NCI-H2107 (cell line): ENCODE measurements around the gene TJP1.
"Not testable (repeated sequence)": the region's sequence is repeated elsewhere in the genome, so short reads cannot be mapped to it uniquely, and the experiment has no call there.

Experiments
- DNase-seq: peaks from one replicate; lab custom pipeline; 2025; lab: John Stamatoyannopoulos, UW

Gene TJP1

GRCh38 chr15:29753506-29753905 is 68.8 kb downstream of the TJP1 start:
- no peak for DNase-seq

- DNase-seq, result no peak
Observed at GRCh38 chr15:29750754-29751153, 71.5 kb downstream of the TJP1 start.

- no peak for DNase-seq
Observed at GRCh38 chr15:29749365-29750086, 72.7 kb downstream of the TJP1 start.

DNA sequence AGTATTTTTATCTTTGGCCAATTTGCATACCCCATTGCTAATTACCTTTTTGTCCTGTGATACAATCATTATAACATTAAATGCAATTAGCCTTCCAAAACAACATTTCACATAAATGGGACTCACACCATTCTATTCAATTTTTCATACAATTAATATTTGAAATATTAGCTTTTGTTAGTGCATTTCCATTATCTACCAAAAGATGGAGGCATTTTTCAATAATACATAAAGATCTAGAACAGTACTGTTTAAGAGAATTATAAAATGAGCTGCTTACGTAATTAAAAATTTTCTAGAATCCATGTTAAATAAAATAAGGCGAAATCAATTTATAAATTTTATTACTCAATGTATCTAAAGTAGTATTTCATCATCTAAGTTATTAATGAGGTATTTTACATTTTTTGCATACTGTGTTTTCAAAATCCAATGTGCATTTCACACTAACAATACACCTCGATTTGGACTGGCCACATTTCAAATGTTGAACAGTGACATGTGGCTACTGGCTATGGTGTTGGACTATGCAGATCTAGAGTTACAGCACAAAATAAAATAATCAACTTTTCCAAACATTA is 74.3 kb downstream of the TJP1 start:
- no peak for DNase-seq

DNA sequence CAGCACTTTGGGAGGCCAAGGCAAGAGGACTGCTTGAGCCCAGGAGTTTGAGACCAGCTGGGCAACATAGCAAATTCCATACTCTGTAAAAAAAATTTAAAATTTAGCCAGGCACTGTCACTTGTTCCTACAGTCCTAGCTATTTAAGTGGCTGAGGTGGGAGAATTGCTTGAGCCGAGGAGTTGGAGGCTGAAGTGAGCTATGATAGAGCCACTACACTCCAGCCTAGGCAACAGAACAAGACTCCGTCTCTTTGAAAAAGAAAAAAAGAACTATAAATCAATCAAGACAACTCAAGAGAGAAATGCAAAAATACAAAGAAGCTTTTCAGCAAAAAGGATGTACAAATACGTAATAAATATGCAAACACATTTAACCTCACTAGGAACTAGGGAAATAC is 78.8 kb downstream of the TJP1 start:
- no peak for DNase-seq

DNA sequence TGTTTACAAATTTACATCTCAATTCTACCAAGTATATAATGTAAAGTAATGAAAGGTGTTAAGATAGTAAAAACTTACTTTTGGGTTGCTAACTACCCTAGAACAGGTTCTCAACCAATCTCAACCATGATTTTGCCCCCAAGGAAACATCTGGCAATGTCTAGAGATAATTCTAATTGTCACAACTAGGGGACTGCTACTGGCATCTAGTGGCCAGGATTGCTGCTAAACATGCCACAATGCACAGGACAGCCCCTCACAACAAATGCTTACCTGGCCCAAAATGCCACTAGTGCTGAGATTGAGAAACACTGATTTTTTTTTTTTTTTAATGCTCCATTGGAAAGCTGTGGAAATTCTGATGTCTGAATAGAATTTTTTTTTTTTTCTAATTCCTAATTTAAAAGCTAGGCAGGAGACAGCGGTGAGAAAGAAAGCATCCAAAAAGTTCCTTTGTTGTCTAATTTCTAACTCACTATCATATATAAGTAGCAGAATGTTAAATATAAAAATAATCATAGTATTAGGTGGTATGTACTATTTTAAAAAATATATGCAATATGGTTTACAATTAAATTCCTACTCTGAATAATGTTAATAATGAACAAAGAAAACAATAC is 81.5 kb downstream of the TJP1 start:
- no peak for DNase-seq

DNA sequence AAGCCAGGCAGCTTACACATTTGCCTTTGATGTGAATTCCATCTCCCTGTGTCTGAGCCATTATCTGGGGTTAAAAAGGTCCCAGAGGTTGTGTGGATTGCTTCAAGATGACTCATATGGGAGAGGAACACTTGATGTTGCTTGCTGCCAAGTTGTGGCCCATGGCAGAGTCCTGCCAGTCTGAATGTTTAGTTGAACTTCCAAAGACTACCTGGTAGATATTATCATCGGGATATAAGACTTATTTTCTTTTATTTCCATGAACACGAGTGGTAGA is 85.6 kb downstream of the TJP1 start:
- no peak for DNase-seq

- DNase-seq, result no peak
Observed at GRCh38 chr15:29736012-29736743, 86.1 kb downstream of the TJP1 start.

DNA sequence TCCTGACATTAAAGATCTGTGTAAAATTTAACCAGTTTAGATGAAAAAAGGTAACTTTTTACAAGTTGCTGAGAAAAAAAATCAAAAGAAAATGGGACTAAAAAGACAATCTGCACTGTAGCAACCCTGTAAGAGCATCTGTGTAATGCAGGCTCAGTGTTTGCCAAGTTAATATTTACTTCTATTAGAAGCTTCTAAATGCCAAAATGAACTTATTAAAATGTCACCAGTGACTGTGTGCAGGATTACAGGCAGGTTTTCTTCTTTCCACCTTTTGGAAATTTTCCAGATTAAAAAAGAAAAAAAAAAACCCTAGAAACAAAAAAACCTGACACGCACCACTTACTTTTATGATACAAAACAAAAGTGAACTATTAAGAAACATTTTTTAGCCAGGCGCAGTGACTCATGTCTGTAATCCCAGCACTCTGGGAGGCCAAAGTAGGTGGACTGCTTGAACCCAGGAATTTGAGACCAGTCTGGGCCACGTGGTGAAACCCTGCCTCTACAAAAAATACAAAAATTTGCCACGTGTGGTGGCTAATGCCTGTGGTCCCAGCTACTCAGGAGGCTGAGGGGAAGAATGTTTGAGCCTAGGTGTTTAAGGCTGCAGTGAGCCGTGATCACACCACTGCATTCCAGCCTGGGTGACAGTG is 87.2 kb downstream of the TJP1 start:
- no peak for DNase-seq

DNA sequence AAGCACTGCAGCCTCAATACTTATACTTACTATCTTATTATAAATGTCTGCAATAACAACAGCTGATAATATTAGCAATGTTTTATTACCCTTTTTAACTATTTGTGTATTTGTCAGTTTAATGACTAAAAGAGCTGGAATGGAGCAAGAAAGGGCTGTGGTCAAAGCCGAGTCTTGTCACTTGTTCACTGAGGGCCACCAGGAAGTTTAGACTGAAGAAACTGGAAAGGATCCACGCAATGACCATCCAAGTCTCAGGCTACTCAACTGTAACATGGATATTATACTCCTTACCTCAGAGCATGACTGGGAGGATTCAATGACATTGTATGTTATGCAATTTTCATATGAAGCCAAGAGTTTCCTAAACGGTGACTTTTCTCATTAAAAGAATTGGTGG is 90.4 kb downstream of the TJP1 start:
- DNase-seq, result no peak

- not testable (repeated sequence) for DNase-seq
Observed at GRCh38 chr15:29730471-29730870, 91.8 kb downstream of the TJP1 start.

DNA sequence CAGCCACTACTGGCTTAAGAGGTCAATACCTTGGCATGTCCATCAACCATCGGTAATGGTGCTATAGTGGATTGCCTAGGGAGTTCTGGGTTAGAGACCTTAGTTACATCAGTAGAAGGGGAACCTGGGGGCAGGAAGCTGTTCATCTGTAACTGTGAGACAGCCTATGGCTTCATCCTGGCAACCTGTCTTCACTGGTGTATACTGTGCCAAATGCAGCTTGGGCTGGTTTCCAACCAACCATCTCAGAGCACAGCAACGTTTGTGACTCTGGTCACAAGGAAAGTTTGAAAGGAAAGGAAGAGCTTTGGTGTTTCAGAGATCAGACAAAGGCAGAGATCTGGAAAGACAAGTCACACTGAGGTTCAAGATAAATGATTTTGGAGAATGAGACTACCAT is 93.8 kb downstream of the TJP1 start:
- DNase-seq, result no peak

DNA sequence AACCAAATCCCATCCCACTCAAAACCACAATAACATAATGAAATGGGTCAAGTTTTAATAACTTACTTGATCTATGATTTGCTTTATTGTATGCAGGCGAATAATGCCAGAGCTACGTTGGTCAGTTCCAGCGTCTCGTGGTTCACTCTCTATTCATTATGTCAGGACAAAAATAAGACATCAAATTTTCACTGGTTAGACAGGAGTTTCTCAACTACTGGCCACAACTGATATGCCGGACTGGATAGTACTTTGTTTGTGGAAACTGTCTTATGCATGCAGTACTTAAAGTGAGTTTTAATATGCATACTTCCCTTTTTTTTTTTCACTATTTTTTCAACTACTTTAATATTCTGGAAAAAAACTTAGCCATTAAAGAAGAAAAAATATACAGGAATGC is 94.4 kb downstream of the TJP1 start:
- DNase-seq, result no peak

DNA sequence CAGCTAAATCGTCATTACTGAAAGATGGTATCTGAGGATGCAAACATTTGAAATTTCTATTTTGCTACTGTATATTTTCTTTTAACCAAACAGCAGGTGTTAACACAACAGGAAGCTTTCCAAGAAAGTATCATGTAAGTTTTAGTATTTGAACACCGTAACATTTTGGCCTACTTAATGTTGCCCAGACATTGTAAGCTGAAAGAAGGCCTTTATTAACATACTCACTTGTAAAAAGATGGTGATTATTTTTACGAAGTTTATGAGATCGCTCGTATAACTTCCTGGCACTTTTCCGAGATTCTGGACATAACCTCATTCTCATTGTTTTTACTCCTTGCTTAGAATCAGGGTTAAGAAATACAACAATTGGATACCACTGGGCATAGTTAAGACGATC is 95.7 kb downstream of the TJP1 start:
- DNase-seq, result no peak

GRCh38 chr15:29724026-29724425 is 98.2 kb downstream of the TJP1 start:
- DNase-seq, result no peak

DNA sequence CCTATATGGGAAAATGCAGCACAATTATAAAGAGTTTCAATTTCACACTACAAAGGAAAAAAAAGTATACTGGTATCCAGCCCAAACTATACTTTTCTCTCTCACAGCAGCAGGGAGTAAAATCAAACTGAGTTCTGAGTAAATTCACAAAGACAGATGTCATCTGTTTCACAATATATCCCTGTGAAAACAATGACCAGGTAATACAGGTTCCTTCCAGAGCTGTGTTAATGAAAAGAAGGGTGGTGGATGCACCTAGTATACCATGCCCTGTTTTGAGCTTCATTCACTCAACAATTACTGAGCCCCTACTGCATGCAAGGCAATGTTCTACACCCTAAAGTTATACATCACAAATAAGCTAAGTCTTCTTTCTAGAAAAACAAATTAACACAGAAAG is 108.5 kb downstream of the TJP1 start:
- no peak for DNase-seq

DNA sequence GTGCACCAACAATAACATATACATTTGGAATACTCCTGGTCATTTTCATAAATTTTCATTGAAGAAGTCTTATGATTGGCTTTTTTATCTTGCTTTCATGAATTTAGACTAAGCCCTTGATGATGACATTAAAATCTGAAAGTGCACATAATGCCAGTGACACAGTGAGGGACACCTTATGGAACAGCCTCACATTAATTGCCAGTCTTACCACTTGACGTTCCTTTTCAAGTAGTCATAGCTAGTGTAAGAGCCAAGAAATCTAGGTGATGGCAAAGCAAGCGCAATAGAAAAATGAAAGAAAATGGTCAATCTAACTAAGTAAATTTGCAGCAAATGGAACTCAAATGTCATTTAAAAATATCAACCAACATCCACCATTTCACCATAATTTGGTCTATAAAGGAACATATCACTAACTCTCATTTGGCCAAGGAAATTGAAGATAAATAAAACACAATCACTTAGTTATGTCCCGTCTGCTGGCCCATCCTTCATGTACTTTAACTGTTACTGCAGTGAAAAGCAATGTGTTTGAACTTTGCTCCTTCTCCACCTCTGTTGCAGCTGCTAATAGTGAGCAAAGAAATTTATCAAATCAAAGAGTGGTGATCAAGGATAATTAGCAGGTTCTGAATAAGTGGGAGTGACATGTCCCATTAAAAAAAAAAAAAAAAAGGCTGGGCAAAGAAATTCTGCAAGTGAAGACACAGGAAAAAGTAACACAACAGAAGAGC is 110.0 kb downstream of the TJP1 start:
- DNase-seq, result no peak

DNA sequence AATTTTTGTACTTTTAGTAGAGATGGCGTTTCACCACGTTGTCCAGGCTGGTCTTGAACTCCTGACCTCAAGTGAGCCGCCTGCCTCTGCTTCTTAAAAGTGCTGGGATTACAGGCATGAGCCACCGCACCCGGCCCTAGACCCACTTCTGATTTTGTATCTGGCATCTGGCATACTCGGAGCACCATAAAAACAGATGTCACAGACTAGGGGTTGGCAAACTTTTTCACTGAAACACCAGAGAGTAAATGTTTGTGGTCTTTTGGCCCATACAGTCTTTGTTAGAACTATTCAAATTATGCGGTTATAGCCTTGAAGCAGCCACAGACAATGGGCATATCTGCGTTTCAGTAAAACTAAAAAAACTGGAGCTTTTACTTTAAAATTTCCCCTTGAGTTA is 110.7 kb downstream of the TJP1 start:
- DNase-seq, result no peak

- DNase-seq, result no peak
Observed at GRCh38 chr15:29708519-29708918, 113.7 kb downstream of the TJP1 start.

DNA sequence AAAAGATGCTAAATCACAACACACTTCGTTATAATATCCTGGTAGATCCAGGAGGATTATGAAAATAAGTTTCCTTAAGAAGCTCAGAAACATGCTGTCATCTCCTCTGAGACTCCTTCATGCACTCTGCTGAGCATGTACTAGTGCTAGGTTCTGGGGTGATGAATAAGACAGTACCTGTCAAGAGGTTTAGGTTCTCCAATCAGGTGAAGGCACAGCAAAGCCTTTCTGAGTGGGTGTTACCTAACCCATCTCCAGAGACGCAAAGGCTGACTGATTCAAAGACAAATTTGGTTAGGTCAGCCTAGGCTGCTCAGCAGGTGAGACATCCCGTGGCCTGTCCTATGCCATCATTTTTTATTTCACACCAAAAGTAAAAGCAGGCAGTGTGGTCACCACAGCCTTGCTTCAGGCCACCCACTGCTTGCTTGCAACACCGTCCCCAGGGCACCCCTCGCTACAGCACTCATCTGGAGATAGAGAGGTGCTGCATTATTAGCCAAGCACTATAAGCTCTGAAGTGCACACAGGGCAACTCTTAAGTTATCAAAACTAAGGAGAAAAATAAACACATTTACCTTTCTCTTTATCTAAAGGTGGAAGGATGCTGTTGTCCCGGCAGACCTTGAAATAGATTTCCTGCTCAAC is 117.2 kb downstream of the TJP1 start:
- DNase-seq, result no peak

GRCh38 chr15:29701151-29701550 is 121.1 kb downstream of the TJP1 start:
- no peak for DNase-seq

GRCh38 chr15:29700296-29700695 is 122.0 kb downstream of the TJP1 start:
- DNase-seq, result no peak
